Progenitor cell of endocrine pancreas (in vitro differentiated cells): Measurements from ENCODE around the gene BTBD17. TPM values are rescaled to one million over a fixed set of nuclear protein-coding genes. Genes with fewer than 3 reads are reported as not detected.

Source experiments
- DNase-seq: peaks from one replicate; pipeline ENCODE4 v3.0.0; 2021; ENCODE audit warnings: low spot score; ENCODE audit not compliant: unreplicated experiment
- H3K27ac Mint-ChIP-seq: 2 replicates; pipeline ENCODE4 v1.8.0; 2021; ENCODE audit warnings: mild to moderate bottlenecking, moderate library complexity, mixed read lengths
- H3K27me3 Mint-ChIP-seq: 2 replicates; pipeline ENCODE4 v1.8.0; 2021; ENCODE audit warnings: mixed read lengths
- H3K36me3 Mint-ChIP-seq: 2 replicates; pipeline ENCODE4 v1.8.0; 2022; ENCODE audit warnings: mixed read lengths; ENCODE audit not compliant: insufficient read depth
- H3K4me1 Mint-ChIP-seq: 2 replicates; pipeline ENCODE4 v1.8.0; 2021; ENCODE audit warnings: low read depth, mixed read lengths
- H3K4me3 Mint-ChIP-seq: 2 replicates; pipeline ENCODE4 v1.8.0; 2021; ENCODE audit warnings: low read depth, mild to moderate bottlenecking, moderate library complexity, mixed read lengths
- H3K9me3 Mint-ChIP-seq: 2 replicates; pipeline ENCODE4 v1.8.0; 2021; ENCODE audit warnings: low read depth, mixed read lengths
- total RNA-seq: library from RNA; stranded (reverse); gene quantifications from 2 replicates; pipeline ENCODE4 v1.2.1, GENCODE V29; 2021
- TF ChIP-seq, protein P1 (sequence below): fragments of 200-600 bp; sonication (generic); IDR thresholded peaks from one replicate; pipeline ENCODE4 v1.5.0; 2021; ENCODE audit warnings: antibody characterized with exemption, mild to moderate bottlenecking; ENCODE audit not compliant: unreplicated experiment

The BTBD17 gene
- total RNA-seq, 1 donor from 2014 or later = 3.4 TPM

DNA sequence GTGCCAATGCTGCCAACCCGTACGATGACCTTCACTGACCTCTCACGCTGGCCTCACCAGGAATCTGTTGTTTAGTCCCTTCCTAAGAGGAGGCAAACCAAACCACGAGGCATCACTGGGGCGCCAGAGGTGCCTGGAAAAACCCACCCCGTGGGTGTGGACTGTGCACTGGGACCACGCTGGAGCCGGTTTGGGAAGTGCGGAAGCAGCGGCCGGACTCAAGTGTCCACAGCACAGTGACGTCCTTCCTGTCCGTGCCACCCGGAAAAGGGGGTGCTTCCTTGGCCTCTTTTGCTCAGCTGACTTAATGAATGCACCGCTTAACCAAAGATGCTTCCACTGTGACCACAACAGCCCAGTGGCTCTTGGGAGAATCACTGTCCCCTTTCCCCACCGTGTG, 44.6 kb downstream of the BTBD17 start:
- Mint-ChIP-seq H3K36me3 (no peaks in the 10 kb centered on the region), H3K9me3 (peaks cover 7% of the 10 kb centered on the region), H3K27me3 (peaks cover 19% of the 10 kb centered on the region), H3K27ac (no peak overlapping the region), H3K4me1 (no peaks in the 10 kb centered on the region), H3K4me3 (no peak overlapping the region)
- TF ChIP-seq, protein P1, sequence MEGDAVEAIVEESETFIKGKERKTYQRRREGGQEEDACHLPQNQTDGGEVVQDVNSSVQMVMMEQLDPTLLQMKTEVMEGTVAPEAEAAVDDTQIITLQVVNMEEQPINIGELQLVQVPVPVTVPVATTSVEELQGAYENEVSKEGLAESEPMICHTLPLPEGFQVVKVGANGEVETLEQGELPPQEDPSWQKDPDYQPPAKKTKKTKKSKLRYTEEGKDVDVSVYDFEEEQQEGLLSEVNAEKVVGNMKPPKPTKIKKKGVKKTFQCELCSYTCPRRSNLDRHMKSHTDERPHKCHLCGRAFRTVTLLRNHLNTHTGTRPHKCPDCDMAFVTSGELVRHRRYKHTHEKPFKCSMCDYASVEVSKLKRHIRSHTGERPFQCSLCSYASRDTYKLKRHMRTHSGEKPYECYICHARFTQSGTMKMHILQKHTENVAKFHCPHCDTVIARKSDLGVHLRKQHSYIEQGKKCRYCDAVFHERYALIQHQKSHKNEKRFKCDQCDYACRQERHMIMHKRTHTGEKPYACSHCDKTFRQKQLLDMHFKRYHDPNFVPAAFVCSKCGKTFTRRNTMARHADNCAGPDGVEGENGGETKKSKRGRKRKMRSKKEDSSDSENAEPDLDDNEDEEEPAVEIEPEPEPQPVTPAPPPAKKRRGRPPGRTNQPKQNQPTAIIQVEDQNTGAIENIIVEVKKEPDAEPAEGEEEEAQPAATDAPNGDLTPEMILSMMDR = no peak
- DNase-seq = no peak

DNA sequence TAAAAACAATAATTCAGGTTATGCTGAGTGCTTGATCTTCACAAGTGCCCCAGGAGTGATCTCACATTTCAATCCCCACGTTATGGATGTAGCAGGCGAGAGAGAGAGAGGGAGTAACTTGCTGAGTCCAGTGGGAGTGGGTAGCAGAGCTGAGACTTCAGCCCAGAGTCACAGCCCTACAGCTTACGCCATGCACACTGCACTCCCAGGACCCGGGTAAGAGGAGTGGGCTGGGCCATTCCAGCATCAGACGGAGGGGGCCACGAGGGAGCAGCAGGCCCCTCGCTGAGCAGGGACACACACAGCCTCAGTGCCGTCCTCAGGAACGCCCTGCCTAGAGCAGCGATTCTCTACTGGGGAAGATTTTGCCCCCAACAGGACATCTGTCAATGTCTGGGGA, 45.4 kb downstream of the BTBD17 start:
- Mint-ChIP-seq H3K27me3 (peaks cover 12% of the 10 kb centered on the region), H3K9me3 (peaks cover 7% of the 10 kb centered on the region), H3K27ac (no peak overlapping the region), H3K4me1 (no peaks in the 10 kb centered on the region), H3K36me3 (no peaks in the 10 kb centered on the region), H3K4me3 (no peak overlapping the region)
- no peak for DNase-seq
- TF ChIP-seq, protein P1 = no peak

DNA sequence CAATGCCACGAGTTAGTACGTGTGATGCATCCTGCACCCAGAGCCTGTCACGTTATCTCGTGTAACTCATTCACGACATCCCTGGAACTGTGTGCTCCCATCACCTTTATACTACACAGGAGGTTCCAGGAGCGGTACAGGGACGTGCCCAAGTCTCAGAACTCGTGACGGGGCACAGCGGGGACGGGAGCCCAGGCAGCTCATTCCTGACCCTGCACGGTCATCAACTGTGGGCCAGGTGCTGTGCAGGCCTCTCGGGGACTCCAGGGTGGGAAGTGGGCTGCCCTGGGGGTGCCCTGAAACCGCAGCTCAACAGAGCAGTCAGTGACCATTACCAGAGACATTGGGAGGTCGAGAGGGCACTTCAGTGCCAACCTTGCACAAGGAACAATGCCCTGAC, 46.8 kb downstream of the BTBD17 start:
- H3K27ac Mint-ChIP-seq = no peak overlapping the region
- no peaks in the 10 kb centered on the region for H3K4me1 Mint-ChIP-seq
- DNase-seq = no peak
- TF ChIP-seq, protein P1 = no peak
- H3K4me3 Mint-ChIP-seq = no peak overlapping the region
- H3K36me3 Mint-ChIP-seq = no peaks in the 10 kb centered on the region
- H3K27me3 Mint-ChIP-seq = peaks cover 4% of the 10 kb centered on the region
- H3K9me3 Mint-ChIP-seq = peaks cover 7% of the 10 kb centered on the region

DNA sequence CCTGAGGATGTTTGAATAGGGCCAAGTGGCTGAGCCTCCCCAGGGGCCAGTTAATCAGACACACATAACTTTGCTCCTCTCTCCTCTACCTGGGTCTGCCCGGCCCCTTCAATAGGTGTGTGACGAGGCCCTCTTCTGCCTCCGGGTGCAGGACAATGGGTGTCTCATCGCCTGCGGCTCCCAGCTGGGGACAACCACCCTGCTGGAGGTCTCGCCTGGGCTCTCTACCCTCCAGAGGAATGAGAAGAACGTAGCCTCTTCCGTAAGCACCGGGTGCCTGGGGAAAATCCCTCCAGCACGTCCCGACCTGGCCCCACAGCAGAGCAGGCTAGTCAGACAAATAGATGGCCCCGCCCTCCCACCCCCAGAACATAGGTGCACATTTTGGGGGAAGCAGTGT, 51.8 kb downstream of the BTBD17 start:
- H3K27ac Mint-ChIP-seq = no peak overlapping the region
- no peak overlapping the region for H3K4me3 Mint-ChIP-seq
- TF ChIP-seq, protein P1 = no peak

DNA sequence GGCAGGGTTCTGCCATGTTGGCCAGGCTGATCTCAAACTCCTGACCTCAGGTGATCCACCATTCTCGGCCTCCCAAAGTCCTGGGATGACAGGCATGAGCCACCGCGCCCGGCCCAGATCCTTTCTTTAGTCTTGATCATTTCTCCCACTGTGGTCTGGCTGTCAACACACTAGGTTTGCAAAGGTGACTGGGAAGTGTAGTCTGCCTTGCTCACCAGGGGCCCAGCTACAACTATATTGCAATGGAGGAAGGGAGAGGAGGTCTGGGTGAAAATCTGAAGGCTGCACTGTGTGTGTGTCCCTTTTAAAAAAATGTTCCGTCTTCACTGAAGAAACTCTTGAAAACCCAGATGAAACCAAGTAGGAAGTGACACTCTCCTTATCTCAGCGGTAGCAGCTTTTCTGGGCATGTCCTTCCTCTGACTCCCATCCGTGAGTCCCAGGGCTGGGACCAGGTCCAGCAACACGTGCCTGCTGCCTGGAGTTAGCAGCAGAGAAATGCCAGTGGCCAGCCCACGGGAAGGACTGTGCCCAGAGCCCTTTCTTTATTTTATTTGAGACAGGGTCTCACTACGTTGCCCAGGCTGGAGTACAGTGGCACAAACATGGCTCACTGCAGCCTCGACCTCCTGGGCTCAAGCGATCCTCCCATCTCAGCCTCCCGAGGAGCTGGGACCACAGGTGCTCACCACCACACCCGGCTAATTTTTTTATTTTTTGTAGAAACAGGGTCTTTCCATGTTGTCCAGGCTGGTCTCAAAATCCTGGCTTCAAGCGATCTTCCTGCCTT, 53.5 kb downstream of the BTBD17 start:
- H3K4me1 Mint-ChIP-seq = no peaks in the 10 kb centered on the region
- TF ChIP-seq, protein P1 = no peak
- no peaks in the 10 kb centered on the region for H3K36me3 Mint-ChIP-seq
- no peak overlapping the region for H3K4me3 Mint-ChIP-seq
- H3K27me3 Mint-ChIP-seq = peaks cover 8% of the 10 kb centered on the region
- H3K27ac Mint-ChIP-seq = no peak overlapping the region
- peaks cover 7% of the 10 kb centered on the region for H3K9me3 Mint-ChIP-seq
- no peak for DNase-seq

More for the DNA sequence above, 51.8 kb downstream of the BTBD17 start:
- no peaks in the 10 kb centered on the region for H3K4me1 Mint-ChIP-seq
- no peaks in the 10 kb centered on the region for H3K36me3 Mint-ChIP-seq
- H3K27me3 Mint-ChIP-seq = peaks cover 11% of the 10 kb centered on the region
- no peak for DNase-seq
- H3K9me3 Mint-ChIP-seq = peaks cover 7% of the 10 kb centered on the region

Other genes with a start within 250 kb of the BTBD17 start
- 798 and 811 TPM in 2 replicates for gene RPL38, start 158.2 kb downstream of the BTBD17 start, total RNA-seq
- 0.69 and 1.1 TPM in 2 replicates for gene TTYH2, start 148.3 kb downstream of the BTBD17 start, total RNA-seq
- gene DNAI2, start 87.6 kb downstream of the BTBD17 start, total RNA-seq = not detected in 2 replicates
- gene KIF19, start 35.6 kb downstream of the BTBD17 start, total RNA-seq = 1.7 and 2.2 TPM in 2 replicates
- gene GPR142, start 5.6 kb upstream of the BTBD17 start, total RNA-seq = 6.0 and 6.6 TPM in 2 replicates
- 182 and 207 TPM in 2 replicates for gene GPRC5C, start 70.2 kb upstream of the BTBD17 start, total RNA-seq
- 3.9 and 4.5 TPM in 2 replicates for gene CD300A, start 104.8 kb upstream of the BTBD17 start, total RNA-seq
- gene CD300LB, start 169.6 kb upstream of the BTBD17 start, total RNA-seq = not detected in 2 replicates
- not detected in 2 replicates for gene CD300C, start 184.2 kb upstream of the BTBD17 start, total RNA-seq
- gene CD300H, start 205.6 kb upstream of the BTBD17 start, total RNA-seq = not detected in 2 replicates
- gene CD300LD, start 230.4 kb upstream of the BTBD17 start, total RNA-seq = not detected in 2 replicates